Natural killer cell treated with Interleukin-12 subunit alpha and Interleukin-12 subunit beta and Interleukin-15 and Interleukin-18, amount 100 ng/mL, for 72 hours (primary cell): ENCODE measurements around the gene METTL23. TPM values are rescaled to one million over a fixed set of nuclear protein-coding genes. Genes with fewer than 3 reads are reported as not detected.
"Not testable (repeated sequence)": the region's sequence is repeated elsewhere in the genome, so short reads cannot be mapped to it uniquely, and the experiment has no call there.

Source experiments
- ATAC-seq, 2 donors: fragments of 150-1000 bp; cut with Tn5 transposase in 1 of 2; sonication (Bioruptor Pico), chemical (Tn5 transposase) in 1 of 2; 2 replicates each; pipeline ENCODE4 v1.10.0; 2021
- DNase-seq: peaks from one replicate; pipeline ENCODE4 v3.0.0; 2022; ENCODE audit warnings: low spot score
- H3K27ac Mint-ChIP-seq, 2 donors: 1 replicate in 1 of 2; 2 replicates in 1 of 2; pipeline ENCODE4 v1.8.0; 2022; ENCODE audit warnings: mixed read lengths in 2 of 2, mild to moderate bottlenecking in 1 of 2, moderate library complexity in 1 of 2
- H3K27me3 Mint-ChIP-seq, 2 donors: 1 replicate in 1 of 2; 2 replicates in 1 of 2; pipeline ENCODE4 v1.8.0; 2022; ENCODE audit warnings: mixed read lengths in 2 of 2
- H3K36me3 Mint-ChIP-seq: one replicate; pipeline ENCODE4 v1.8.0; 2022; ENCODE audit warnings: mixed read lengths
- H3K4me1 Mint-ChIP-seq, 2 donors: 1 replicate in 1 of 2; 2 replicates in 1 of 2; pipeline ENCODE4 v1.8.0; 2022; ENCODE audit warnings: low read depth in 2 of 2, mixed read lengths in 2 of 2, mild to moderate bottlenecking in 1 of 2
- H3K4me3 Mint-ChIP-seq: one replicate; pipeline ENCODE4 v1.8.0; 2022; ENCODE audit warnings: mixed read lengths
- H3K9me3 Mint-ChIP-seq: 2 replicates; pipeline ENCODE4 v1.8.0; 2022; ENCODE audit warnings: mixed read lengths
- total RNA-seq, 2 donors: library from RNA; stranded (reverse); gene quantifications; one replicate each; pipeline ENCODE4 v1.2.3, GENCODE V29; 2022

The METTL23 gene
- total RNA-seq, 2 donors from 2014 or later, result 26.4 to 37.0 TPM

DNA sequence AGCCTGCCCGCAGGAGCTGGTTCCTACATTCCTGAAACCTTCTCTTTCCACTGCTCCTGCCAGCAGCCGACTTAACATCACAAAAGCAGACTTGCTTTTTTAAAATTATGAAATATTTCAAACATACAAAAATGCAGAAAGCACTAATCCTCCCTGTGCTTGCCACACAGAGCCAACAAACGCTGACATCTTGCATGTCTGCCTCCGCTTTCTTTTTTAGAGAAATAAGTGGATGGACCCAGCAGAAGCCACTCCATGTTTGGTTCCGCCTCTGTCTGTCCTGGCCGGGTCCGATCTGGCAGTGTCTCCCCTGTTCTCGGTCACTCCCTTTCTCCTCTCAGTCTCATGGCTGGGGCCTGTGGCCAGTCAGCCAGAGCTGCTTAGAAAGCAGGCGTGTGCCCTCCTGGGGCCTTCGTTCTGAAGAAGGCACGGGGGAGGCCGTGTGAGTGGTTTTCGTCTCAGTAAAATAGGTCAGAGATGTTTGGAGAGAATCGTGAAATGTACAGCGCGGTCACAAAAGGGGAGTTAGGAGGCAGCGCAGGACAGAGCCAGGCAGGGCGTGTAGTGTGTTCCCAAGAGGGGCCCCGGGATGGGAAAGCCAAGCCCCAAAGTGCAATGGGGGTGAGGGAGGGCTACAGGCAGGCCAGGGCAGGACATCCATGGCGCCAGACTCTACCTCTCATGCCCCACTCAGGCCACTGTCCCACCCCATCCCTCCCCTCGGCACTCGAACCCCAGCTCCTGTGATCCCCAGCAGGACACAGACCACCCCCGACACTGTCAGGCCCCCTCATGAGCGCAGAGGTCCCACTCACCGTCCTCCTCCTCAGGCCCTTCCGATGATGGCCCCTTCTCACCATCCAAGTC is 39.1 kb upstream of the METTL23 start:
- peaks cover 1 to 11% of the 10 kb centered on the region in 2 donors for H3K4me1 Mint-ChIP-seq
- ATAC-seq, result no peak
- H3K9me3 Mint-ChIP-seq, result no peaks in the 10 kb centered on the region
- no peak overlapping the region for H3K4me3 Mint-ChIP-seq
- DNase-seq, result no peak
- no peaks in the 10 kb centered on the region for H3K36me3 Mint-ChIP-seq
- H3K27ac Mint-ChIP-seq, result no peak overlapping the region
- no peaks in the 10 kb centered on the region for H3K27me3 Mint-ChIP-seq

DNA sequence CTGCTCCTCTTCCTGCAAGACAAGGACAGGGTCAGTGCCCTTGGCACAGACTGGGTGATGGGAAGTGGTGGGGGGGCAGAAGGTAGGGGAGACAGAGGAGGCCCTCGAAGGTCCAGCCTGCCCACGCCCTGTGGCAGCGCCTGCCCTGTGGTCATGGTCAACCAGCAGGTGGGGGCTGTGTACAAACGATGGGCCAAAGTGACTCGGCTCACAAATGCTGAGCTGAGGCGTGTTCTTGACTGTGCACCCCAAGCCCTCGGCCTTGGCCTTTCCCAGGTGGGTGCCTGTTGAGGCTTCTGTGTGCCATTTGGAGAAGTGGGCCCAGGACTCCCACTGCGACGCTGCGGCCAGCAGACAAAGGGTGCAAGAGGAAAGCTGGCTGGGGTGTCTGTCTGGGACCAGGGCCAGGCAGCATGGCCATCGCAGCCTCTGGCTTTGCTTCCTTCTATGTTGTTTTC is 38.4 kb upstream of the METTL23 start:
- ATAC-seq (peak in 1 of 2 donors; percentile 40), DNase-seq (no peak)
- Mint-ChIP-seq H3K4me3 (no peak overlapping the region), H3K4me1 (peaks cover 0 to 9% of the 10 kb centered on the region in 2 donors), H3K27ac (no peak overlapping the region), H3K27me3 (no peaks in the 10 kb centered on the region), H3K36me3 (no peaks in the 10 kb centered on the region), H3K9me3 (no peaks in the 10 kb centered on the region)

DNA sequence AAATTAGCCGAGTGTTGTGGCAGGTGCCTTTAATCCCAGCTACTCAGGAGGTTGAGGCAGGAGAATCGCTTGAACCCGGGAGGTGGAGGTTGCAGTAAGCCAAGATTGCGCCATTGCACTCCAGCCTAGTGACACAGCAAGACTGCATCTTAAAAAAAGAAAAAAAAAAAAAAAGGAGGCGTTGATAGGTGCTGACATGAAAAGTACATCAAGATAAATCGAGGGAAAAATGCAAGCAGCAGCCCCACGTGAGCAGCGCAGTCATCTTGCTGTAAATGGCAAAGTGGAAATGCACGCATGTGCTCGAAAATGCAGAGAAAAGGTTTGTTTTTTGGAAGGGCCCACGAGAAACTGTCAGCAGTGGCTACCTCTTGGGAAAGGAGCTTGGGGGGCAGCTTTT is 36.8 kb upstream of the METTL23 start:
- H3K4me3 Mint-ChIP-seq, result no peak overlapping the region

DNA sequence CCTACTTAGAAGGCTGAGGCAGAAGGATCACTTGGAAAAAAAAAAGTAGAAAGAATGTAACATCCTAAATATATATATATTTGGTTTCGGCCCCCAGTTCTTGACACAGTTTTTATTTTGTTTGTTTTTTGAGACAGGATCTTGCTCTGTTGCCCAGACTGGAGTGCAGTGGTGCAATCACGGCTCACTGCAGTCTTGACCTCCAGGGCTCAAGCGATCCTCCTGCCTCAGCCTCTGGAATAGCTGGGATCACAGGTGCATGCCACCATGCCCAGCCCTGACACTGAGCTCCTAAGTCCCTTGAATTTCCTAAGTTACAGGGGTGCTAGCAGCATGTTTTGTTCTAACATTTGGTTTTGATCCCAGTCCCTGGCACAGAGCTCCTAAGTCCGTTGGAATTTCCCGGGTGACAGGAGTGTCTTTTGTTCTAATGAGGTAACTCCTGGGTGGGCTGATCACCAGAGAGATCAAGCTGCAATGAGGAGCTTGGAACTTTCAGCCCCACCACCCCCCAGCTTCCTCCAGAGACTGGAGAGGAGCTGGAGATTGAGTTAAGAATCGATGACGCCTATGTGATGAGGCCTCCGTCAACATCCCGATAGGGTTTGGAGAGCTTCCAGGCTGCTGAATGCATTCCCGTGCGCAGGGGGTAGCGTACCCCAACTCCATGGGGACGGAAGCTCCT is 35.9 kb upstream of the METTL23 start:
- Mint-ChIP-seq H3K36me3 (no peaks in the 10 kb centered on the region), H3K9me3 (no peaks in the 10 kb centered on the region), H3K4me1 (peaks cover 4 to 7% of the 10 kb centered on the region in 2 donors), H3K27me3 (no peaks in the 10 kb centered on the region), H3K4me3 (no peak overlapping the region), H3K27ac (no peak overlapping the region)
- DNase-seq (no peak), ATAC-seq (no peak)

More for the DNA sequence above, 36.8 kb upstream of the METTL23 start:
- Mint-ChIP-seq H3K27ac (no peak overlapping the region), H3K4me1 (peaks cover 0 to 5% of the 10 kb centered on the region in 2 donors), H3K27me3 (no peaks in the 10 kb centered on the region), H3K9me3 (no peaks in the 10 kb centered on the region), H3K36me3 (no peaks in the 10 kb centered on the region)
- DNase-seq (no peak), ATAC-seq (no peak)

DNA sequence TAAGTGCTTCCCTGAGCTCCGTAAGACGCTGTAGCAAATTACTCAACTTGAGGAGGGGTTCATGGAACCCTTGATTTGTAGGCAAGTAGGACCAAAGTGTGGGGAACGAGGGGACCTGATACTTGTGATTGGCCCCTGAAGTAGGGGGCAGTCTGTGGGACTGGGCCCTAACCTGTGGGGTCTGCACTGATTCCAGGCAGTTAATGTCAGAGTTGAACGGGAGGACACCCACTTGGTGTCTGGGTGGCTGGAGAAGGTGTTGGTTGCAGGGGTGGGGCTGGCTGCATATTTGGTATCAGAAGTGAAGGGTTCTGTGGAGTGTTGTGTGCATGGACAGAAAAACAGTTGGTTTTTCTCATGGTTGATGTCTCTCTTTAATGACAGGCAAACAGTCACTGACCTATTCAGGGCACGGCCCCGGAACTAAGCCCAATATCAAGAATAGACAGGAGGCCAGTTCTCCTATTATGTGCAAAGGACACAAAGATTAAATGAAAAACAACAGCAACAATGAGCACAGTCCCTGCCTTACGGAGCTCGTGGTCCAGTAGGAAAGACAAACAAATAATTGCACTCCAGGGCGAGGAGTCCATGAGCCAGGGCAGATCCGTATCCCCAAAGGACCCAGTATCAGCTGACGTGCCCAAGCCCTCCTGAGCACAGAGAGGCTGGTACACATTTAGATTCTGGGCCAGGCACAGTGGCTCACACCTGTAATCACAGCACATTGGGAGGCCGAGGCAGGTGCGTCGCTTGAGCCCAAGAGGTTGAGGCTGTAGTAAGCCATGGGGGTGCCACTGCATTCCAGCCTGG is 35.1 kb upstream of the METTL23 start:
- Mint-ChIP-seq H3K36me3 (no peaks in the 10 kb centered on the region), H3K4me3 (no peak overlapping the region), H3K9me3 (no peaks in the 10 kb centered on the region), H3K4me1 (peaks cover 6 to 7% of the 10 kb centered on the region in 2 donors), H3K27me3 (no peaks in the 10 kb centered on the region), H3K27ac (no peak overlapping the region)
- DNase-seq, result no peak
- ATAC-seq, result no peak

DNA sequence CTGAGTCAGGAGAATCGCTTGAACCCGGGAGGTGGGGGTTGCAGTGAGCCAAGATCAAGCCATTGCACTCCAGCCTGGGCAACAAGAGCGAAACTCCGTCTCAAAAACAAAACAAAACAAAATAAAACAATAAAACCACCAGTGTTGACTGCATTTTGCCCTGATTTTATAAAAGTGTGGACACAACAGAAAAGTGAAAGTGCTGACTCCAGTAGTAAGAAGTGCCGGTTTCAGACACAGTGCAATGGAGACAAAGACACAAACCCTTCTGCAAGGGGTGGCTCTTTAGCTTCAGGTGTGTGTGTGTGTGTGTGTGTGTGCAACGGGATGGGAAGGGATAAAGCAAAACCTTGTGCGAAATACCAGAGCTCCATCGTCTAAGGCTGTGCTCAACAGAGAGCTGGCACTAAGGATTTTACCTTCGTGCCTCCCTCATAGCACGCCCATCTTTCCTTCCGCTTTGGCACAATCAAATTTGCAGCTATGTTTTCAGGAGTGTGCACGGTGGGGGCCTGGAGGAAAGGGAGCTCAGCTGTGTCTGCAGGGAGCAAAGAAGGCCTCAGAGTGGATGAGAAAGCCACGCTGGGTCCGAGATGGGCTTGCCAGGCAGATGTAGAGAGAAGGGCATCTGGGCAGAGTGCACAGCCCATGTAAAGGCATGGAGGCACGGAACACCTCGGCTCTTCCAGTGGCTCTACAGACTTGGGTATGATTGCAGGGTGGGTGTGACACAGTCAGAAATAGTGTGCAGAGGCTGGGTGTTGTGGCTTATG is 31.4 kb upstream of the METTL23 start:
- ATAC-seq, result no peak
- Mint-ChIP-seq H3K27ac (peak overlapping the region in 1 of 2 donors; percentile 41), H3K4me3 (no peak overlapping the region), H3K4me1 (peaks cover 5 to 7% of the 10 kb centered on the region in 2 donors), H3K9me3 (no peaks in the 10 kb centered on the region), H3K36me3 (no peaks in the 10 kb centered on the region), H3K27me3 (no peaks in the 10 kb centered on the region)
- peak; percentile 18 for DNase-seq

DNA sequence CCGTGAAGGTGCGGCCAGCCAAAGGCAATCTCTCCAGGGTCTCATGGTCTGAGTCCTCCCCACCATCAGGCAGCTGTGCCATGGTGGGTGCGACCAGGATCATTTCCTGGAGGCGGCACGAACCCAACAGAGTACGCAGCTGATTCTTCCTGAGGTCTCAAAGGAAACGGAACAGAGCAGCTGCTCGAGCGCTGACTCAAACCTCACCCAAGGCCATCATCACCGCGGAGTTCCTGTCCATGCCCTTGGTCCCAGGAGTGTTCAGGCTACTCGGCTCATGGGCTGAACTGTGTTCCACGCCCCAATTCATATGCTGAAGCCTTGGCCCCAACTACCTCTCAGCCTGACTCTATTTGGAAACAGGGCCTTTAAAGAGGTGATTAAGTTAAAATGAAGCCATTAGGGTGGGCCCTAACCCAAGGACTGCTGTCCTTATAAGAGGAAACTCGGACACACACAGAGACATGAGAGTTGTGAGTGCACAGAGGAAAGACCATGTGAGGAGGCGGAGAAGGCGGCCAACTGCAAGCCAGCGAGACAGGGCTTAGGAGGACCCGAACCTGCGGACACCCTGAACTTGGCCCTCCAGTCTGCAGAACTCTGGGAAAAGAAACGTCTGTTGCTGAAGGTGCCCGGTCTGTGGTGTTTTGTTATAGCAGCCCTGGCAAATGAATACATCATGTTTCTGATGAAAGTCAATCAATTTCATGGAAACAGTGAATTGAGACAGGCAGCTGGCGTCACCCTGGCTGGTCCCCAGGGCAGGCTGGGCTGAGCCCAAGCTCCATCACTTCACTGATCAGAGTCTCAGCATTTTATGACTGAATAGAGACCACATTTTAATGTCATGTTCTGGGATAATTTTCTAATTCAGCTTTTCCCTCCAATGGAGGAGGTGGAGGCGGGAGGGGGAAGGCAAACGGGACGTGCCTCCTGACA is 29.6 kb upstream of the METTL23 start:
- Mint-ChIP-seq H3K9me3 (no peaks in the 10 kb centered on the region), H3K27ac (peak overlapping the region in 1 of 2 donors; percentile 39), H3K36me3 (no peaks in the 10 kb centered on the region), H3K27me3 (no peaks in the 10 kb centered on the region), H3K4me1 (peaks cover 10 to 14% of the 10 kb centered on the region in 2 donors), H3K4me3 (no peak overlapping the region)
- peak; percentile 38 for DNase-seq
- ATAC-seq, result peak in 1 of 2 donors; percentile 52

DNA sequence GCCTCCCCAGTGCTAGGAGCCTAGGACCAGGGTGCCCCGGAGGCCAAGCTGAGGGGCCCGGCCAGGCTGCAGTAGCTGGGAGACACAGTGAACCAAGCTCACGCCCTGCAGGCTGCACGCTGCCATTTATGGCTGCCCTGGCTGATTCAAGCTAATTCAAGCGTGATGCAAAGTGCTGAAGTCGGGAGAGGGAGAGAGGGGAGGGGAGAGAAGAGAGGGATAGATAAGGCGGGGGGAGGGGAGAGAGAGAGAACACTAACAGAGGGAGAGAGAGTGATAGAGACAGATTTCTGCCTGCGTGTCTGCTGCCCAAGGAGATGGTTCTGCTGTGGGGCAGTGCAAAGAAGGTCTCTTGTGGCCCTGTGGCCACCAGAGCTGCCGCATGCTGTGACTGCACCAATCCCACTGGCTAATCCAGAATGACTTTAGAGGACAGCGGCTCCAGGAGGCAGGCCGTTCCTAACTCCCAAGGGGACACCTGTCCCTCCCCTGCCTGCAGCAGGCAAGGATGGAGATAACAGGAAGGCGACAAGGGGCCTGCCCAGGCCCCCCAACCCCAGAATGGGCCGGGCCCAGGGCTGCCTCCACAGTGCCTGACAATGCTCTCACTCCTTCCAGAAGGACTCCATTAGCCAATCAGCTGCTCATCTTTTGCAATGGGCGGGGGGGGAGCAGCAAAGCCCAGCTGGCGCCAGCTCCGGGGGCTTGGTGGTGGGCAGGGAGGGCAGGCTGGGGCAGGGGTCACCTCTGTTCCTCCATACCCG is 28.8 kb upstream of the METTL23 start:
- Mint-ChIP-seq H3K27ac (peak overlapping the region in 1 of 2 donors; percentile 39), H3K27me3 (no peaks in the 10 kb centered on the region)

DNA sequence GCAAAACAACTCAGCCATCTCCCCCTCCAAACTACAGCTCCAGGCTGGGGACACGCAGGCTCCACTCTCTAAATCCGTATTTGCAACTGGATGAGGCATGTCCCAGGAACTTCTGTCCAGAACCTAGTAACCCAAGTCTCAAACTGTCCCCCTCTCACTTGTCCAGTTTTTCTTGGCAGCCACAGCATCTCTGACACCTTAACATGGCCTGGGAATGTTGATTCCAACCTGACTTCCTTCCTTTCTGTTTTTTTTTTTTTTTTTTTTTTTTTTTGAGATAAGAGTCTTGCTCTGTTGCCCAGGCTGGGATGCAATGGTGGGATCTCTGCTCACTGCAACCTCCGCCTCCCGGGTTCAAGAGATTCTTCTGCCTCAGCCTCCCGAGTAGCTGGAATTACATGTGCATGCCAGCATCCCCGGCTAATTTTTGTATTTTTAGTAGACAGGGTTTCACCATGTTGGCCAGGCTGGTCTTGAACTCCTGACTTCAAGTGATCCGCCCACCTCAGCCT is 28.1 kb upstream of the METTL23 start:
- H3K4me3 Mint-ChIP-seq, H3K9me3 Mint-ChIP-seq, H3K36me3 Mint-ChIP-seq, H3K27me3 Mint-ChIP-seq, ATAC-seq, H3K27ac Mint-ChIP-seq: not testable (repeated sequence)
- peak; percentile 8 for DNase-seq
- H3K4me1 Mint-ChIP-seq, result peaks cover 10 to 14% of the 10 kb centered on the region in 2 donors

More for the DNA sequence above, 28.8 kb upstream of the METTL23 start:
- H3K9me3 Mint-ChIP-seq, result no peaks in the 10 kb centered on the region
- peak; percentile 47 for DNase-seq
- H3K4me3 Mint-ChIP-seq, result no peak overlapping the region
- no peak for ATAC-seq
- peaks cover 10 to 14% of the 10 kb centered on the region in 2 donors for H3K4me1 Mint-ChIP-seq
- H3K36me3 Mint-ChIP-seq, result no peaks in the 10 kb centered on the region

DNA sequence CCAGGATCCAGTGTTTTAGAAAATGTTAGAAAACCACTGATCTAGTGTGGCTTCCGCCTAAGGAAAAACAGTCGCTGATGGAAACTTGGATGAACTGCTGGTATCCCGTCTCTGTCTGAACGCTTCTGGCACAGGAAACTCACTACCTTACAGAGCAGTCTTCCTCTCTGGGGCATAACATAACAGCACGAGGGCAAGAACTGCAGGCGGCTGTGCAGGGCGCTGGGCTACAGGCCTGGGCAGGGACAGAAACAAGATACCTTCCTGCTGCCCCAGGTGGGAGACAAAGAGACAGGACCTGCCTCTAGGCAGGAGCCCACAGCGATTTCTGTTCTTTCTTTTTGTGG is 26.4 kb upstream of the METTL23 start:
- DNase-seq (no peak), ATAC-seq (peak in 1 of 2 donors; percentile 24)
- H3K27ac Mint-ChIP-seq, result peak overlapping the region in 1 of 2 donors; percentile 75
- no peaks in the 10 kb centered on the region for H3K36me3 Mint-ChIP-seq
- H3K4me1 Mint-ChIP-seq, result peaks cover 10 to 14% of the 10 kb centered on the region in 2 donors
- H3K27me3 Mint-ChIP-seq, result no peaks in the 10 kb centered on the region
- peak overlapping the region; percentile 72 for H3K4me3 Mint-ChIP-seq
- H3K9me3 Mint-ChIP-seq, result no peaks in the 10 kb centered on the region

DNA sequence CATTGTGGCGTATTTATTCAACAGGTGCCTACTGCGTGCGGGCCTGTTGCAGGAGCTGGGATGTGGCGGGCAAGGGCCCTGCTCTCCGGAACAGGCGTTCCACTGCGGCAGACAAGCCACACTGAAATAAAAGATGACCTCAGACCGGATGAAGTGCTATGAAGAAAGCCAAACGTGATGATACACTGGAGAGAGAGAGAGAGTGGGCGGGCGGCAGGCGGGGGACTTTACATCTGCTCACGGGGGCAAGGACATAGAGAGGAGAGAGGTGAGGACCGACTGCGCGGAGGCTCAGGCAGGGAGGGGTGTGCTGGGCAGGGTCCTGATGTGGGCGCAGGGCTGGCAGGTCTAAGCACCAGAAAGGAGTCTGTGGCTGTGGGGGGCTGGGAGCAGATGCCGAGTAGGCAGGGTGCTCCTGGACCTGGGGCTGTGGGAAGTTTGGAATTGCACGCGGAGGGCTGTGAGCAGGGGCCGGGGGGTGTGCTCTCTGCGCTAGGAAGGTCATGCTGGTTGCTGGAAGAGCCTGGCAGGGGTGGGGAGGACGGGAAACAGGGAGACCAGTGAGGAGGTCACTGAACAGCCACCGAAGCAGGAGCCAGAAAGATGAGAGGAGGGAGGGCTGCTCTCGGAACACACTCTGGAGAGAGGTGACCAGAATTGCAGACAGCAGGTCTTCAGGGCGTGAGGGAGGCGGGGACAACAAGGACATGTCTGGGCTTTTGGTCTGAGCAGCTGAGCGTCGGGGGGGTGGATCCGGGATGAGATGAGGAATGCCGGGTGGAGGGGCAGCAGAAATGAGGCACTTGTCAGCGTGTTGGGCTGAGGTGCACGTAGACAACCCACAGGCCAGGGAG is 25.8 kb upstream of the METTL23 start:
- DNase-seq (peak; percentile 44), ATAC-seq (peak; percentile 55 to 73)
- no peaks in the 10 kb centered on the region for H3K36me3 Mint-ChIP-seq
- peak overlapping the region in 1 of 2 donors; percentile 75 for H3K27ac Mint-ChIP-seq
- no peaks in the 10 kb centered on the region for H3K9me3 Mint-ChIP-seq
- peaks cover 7 to 9% of the 10 kb centered on the region in 2 donors for H3K4me1 Mint-ChIP-seq
- no peaks in the 10 kb centered on the region for H3K27me3 Mint-ChIP-seq
- peak overlapping the region; percentile 72 for H3K4me3 Mint-ChIP-seq
